PFSK-1 (cell line): ENCODE measurements around the gene STS.

Experiments
- POLR2AphosphoS5 ChIP-seq: IDR thresholded peaks from 2 replicates; pipeline ENCODE4 v1.6.1; 2012; ENCODE audit warnings: low read depth, mild to moderate bottlenecking, control low read depth, low read length, moderate library complexity
- TAF1 ChIP-seq: IDR thresholded peaks from 2 replicates; pipeline ENCODE4 v1.6.1; 2012; ENCODE audit warnings: low read length, control low read depth, borderline replicate concordance; ENCODE audit not compliant: insufficient read depth

- TF ChIP-seq TAF1 (no peak), POLR2AphosphoS5 (no peak)
These were observed 14.5 kb upstream of the STS start for GRCh38 chrX:7133050-7133440.
